NCI-H526 (cell line): ENCODE measurements around the gene HOXB5.

Source experiments
- DNase-seq, 2 experiments: peaks; one replicate each; lab custom pipeline; 2025; lab: John Stamatoyannopoulos, UW

HOXB5 gene

GRCh38 chr17:48559840-48560817 lies 33.5 kb downstream of the HOXB5 start:
- DNase-seq: no peak

GRCh38 chr17:48559122-48559839 lies 34.3 kb downstream of the HOXB5 start:
- DNase-seq: no peak

GRCh38 chr17:48558831-48559121 lies 34.8 kb downstream of the HOXB5 start:
- no peak for DNase-seq

GRCh38 chr17:48558057-48558830 lies 35.3 kb downstream of the HOXB5 start:
- DNase-seq: no peak

GRCh38 chr17:48556576-48557401 lies 36.8 kb downstream of the HOXB5 start:
- DNase-seq: no peak

GRCh38 chr17:48556229-48556575 lies 37.4 kb downstream of the HOXB5 start:
- no peak for DNase-seq

- peak in 1 of 2 experiments; percentile 59 for DNase-seq
Measured at GRCh38 chr17:48555258-48556228, 38.0 kb downstream of the HOXB5 start.

GRCh38 chr17:48554412-48555257 lies 38.9 kb downstream of the HOXB5 start:
- DNase-seq: peak in 1 of 2 experiments; percentile 50

- no peak for DNase-seq
Measured at GRCh38 chr17:48553826-48554225, 39.8 kb downstream of the HOXB5 start.

- no peak for DNase-seq
Measured at GRCh38 chr17:48553190-48553547, 40.4 kb downstream of the HOXB5 start.

- DNase-seq: no peak
Measured at GRCh38 chr17:48552466-48553189, 41.0 kb downstream of the HOXB5 start.

GRCh38 chr17:48551596-48552465 lies 41.7 kb downstream of the HOXB5 start:
- DNase-seq: no peak

GRCh38 chr17:48551214-48551555 lies 42.4 kb downstream of the HOXB5 start:
- no peak for DNase-seq

GRCh38 chr17:48550502-48551213 lies 42.9 kb downstream of the HOXB5 start:
- no peak for DNase-seq

- DNase-seq: no peak
Measured at GRCh38 chr17:48549914-48550501, 43.6 kb downstream of the HOXB5 start.

- no peak for DNase-seq
Measured at GRCh38 chr17:48549281-48549630, 44.3 kb downstream of the HOXB5 start.
